GM19025 (cell line): Measurements from ENCODE around the gene SLC7A1.
A peak's percentile ranks its signal among the peaks of the same experiment; 100 is the strongest.
"Not testable (repeated sequence)": the region's sequence is repeated elsewhere in the genome, so short reads cannot be mapped to it uniquely, and the experiment has no call there.

ENCODE experiments used
- ATAC-seq: cut with Tn5 transposase; IDR thresholded peaks from one replicate; pipeline ENCODE4 v1.9.1; 2021; ENCODE audit warnings: mild to moderate bottlenecking, low read depth, moderate library complexity; ENCODE audit not compliant: unreplicated experiment

SLC7A1 gene

DNA sequence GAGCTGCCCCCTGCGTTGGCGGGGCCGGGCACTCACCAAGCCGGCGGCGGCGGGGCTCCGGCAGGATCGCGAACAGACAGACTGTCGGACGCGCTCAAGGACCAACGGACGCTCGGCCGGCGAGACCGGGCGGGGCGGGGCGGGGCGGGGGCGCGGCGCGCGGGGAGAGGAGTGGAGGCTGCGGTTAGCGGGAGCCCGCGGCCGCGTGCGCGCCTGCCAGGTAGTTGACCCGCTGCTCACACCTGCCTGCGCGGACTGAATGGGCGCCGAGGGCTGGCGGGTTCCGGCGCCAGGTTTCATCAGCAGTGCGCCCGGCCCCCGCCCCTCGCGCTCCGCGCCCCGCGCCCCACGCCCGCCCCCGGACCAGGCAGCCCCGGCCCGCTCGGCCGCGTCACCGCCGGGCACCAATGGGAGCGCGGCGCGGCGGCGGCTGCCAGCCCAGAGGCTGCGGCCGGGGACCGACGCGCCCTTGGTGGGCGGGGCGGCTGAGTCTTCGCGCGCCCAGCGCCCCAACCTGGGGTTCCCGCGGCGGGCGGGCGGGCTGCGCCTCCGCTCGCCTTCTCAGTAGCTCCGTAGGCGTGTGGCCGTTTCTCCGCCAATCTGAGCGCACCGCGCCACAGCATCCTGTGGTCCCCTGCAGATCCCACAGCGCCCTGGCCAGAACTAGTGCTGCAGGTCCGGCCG, at the start of gene SLC7A1:
Gene SLC7A1, minus strand, starts transcription at position 309 of the 684 bp plus-strand sequence. CDS start 59,500 bp downstream, outside the sequence.
- peak; percentile 87 for ATAC-seq

DNA sequence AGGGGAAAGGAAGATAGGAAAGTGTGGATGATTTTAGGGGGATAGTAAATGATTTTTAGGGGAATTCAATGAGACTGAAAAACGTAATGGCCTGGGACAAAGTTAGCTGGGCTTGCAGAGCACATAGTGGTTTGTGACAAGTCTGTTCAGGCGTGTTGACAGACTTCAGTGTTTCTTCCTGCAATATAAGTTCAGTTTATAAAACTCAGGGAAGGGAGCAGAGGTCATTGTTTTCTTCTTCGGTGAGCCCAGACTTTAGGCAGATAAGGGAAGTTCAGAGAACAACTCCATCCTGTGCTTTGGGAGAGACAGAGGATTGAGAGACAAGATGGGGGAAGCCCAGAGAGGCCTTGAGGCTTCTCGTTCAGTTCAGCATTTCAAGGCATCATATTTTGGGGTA, 45.2 kb upstream of the SLC7A1 start:
- ATAC-seq: no peak

DNA sequence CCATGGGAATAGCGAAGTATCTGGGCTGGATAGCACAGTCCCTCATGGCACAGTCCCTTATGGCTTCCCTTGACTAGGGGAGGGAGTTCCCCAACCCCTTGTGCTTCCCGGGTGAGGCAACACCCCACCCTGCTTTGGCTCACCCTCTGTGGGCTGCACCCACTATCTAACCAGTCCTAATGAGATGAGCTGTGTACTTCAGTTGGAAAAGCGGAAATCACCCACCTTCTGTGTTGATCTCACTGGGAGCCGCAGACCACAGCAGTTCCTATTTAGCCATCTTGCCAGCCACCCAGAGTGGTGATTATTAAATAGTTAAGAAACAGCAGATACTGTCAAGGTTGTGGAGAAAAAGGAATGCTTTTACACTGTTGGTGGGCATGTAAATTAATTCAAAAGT, 41.3 kb upstream of the SLC7A1 start:
- not testable (repeated sequence) for ATAC-seq

DNA sequence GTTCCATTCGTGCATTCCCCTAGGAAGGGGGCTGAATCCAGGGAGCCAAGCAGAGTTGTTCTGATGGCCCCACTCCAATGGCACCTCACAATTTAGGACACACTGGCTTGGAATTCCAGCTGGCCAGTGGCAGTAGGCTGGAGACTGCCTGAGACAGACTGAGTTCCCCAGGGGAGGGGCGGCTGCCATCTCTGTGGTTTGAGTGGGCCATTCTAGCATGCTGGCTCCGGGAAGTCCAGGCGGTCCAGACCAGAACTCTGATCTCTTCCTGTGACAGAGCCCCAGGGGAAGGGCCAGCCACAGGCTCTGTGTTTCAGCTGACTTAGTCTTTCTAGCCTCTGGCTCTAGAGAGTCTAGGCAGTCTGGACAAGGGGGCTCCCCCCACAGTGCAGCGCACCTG, 29.5 kb upstream of the SLC7A1 start:
- no peak for ATAC-seq

DNA sequence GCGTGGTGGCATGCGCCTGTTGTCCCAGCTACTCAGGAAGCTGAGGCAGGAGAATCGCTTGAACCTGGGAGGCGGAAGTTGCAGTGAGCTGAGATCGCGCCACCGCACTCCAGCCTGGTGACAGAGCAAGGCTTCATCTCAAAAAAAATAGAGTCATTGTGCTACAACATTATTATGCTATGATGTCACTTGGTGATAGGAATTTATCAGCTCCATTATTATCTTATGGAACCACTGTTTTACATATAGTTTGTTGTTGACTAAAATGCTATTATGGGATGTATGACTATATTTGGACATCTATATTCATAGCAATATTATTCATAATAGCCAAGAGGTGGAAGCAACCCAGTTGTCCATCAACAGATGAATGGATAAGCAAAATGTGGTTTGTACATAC, 26.4 kb upstream of the SLC7A1 start:
- no peak for ATAC-seq

DNA sequence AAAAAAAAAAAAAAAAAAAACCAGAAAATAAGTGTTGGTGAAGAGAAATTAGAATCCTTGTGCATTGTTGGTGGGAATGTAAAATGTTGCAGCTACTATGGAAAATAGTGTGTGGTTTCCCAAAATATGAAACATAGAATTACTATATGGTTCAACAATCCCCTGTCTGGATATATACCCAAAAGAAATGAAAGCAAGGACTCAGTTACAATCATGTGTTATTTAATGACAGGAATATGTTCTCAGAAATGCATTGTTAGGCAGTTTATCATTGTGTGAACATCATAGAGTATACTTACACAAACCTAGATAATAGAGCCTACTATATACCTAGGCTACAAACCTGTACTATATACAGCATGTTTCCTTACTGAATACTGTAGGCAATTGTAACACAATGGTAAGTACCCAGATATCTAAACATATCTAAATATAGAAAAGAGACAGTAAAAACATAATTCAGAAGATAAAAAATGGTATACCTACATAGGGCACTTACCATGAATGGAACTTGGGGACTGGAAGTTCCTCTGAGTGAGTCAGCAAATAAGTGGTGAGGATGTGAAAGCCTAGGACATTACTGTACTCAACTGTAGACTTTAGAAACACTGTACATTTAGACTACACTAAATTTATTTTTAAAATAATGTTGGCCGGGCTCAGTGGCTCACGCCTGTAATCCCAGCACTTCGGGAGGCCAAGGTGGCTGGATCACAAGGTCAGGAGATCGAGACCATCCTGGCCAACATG, 25.7 kb upstream of the SLC7A1 start:
- no peak for ATAC-seq

DNA sequence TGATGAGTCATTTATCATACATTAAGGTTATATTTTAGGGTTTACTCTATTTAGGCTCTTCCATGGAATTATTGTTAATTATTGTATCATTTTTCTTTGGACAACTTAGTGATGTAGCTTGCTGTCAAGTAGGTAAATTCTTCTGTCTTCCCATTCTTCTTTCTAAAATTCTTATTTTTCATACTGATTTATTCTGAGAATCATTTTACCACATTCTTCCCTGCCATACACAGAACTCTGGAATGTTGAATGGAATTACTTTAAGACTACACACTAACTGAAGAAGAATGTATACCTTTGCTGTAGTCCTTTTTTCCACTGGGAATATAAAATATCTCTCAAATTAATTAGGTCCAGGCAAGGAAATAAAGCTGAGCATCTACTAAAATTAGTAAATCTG, 24.5 kb upstream of the SLC7A1 start:
- ATAC-seq: no peak

DNA sequence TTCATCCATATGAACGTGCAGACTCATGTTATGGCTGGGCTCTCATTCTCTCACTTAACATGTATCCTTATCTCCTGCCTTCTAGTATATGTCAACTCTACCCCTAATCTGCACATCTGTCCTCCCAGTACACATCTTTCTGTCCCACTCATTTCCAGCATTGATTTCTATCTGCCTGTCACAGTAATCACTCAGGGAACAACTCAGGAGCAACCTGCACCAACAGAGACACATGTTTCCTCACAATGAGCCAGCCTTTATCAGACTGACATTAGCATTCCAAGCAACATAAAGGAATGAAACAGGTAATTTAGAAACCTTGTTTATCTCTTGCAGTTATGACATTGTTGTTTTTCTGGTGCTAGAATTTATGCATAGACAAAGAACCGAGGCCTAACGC, 17.6 kb upstream of the SLC7A1 start:
- ATAC-seq: no peak

DNA sequence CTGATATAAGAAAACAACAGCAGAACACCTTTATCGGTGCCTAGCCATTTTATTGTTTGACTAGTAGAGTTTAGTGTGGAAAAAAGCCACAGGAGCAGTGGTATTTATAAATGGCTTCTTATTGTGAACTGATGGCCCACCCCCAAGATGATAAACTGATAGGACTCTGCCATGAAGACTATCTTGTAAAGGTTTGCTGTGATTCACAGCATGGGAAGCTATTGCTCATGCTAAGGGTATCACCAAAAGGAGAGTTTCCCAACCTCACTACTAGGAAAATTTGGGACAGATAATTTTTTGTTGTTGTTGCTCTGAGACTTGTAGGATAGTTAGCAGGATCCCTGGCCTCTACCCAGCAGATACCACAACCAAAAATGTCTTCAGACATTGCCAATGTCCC, 12.0 kb upstream of the SLC7A1 start:
- no peak for ATAC-seq

DNA sequence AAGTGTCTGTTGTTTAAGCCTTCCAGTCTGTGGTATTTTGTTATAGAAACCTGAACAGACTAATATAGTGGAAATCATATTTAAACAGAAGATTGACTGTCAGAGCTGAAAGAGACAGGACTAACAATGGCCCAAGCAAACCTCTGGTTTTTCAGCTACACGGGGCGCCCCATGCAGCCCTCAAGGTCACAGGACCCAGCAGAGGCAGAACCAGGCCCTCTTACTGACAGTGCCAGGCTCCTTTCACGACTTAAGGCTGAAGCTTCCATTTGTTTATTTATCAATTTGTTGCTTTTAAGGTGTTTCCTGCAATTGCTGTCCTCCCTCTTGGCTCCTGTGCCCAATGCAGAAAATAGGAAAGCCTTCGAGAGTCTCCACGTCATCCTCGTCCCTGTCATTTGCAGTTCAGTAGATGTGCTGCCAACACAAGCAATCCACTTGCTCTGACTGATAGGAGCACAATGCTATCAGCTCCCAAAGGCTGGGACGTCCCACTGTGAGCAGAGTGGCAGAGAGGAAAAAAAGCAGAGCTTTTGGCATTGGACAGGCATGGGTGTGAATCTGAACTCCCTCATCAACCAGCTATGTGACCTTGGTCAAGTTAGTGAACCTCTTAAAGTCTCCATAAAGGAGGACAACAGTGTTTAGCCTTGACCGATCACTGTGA, 10.5 kb upstream of the SLC7A1 start:
- no peak for ATAC-seq

DNA sequence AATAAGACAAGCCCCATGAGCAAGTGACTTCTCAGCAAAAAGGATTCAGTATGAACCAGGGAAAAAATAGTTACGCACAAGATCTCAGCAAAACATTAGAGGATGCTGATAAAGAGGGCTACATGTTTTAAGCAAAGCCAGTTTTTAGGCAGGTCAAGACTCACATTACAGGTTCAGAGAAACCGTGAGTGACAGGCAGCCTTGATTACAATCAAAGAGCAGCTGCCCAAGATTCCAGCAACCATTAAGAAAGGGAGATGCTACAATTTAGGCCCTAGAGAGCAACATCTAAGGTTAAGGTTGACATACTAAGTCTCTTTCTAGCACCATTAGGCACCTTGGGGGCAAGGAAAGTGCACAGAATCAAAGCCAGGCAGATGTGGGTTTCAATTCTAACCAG, 2.8 kb upstream of the SLC7A1 start:
- no peak for ATAC-seq

DNA sequence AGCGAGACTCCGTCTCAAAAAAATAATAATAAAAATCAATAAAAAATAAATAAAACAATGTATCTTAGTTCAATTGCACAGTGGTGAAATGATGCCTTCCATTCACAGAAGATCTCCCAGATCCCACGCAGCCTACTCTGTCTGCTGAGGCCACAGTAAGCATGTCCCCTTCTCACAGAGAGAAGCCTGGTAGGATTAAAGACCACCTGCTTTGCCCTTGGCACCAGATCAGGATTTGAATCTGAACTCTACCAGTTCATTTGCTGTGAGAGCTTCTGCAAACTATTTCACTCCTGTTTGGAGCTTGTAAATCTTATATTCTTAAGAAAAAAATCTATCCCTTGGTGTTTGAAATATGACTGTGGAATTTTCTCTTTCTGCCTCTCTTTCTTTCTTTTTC, 2.2 kb upstream of the SLC7A1 start:
- ATAC-seq: no peak

DNA sequence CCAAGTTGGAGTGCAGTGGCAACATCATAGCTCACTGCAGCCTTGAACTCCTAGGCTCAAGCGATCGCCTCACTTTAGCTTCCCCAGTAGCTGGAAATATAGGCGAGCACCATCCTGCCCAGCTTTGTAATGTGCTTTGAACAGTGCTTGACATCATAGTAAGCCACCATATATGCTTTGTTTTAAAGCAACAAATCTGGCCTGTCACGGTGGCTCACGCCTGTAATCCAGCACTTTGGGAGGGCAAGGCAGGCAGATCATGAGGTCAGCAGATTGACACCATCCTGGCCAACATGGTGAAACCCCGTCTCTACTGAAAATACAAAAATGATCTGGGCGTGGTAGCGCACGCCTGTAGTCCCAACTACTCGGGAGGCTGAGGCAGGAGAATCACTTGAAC, 1.8 kb upstream of the SLC7A1 start:
- no peak for ATAC-seq

DNA sequence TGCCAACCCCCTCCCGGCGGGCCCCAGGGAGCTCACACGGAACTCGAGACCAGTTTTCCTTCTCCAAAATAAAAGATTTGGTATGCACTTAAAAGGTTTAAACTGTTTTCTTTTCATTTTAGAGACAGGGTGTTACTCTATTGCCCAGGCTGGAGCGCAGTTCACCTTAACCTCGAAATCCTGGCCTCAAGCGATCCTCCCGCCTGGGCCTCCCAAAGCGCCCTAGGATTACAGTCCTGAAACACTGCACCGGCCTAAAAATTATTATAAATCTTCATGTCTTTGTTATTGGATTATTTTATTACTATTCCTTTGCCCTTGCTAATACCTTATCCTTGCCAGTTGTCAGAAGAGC, 553 bp upstream of the SLC7A1 start:
- ATAC-seq: no peak

DNA sequence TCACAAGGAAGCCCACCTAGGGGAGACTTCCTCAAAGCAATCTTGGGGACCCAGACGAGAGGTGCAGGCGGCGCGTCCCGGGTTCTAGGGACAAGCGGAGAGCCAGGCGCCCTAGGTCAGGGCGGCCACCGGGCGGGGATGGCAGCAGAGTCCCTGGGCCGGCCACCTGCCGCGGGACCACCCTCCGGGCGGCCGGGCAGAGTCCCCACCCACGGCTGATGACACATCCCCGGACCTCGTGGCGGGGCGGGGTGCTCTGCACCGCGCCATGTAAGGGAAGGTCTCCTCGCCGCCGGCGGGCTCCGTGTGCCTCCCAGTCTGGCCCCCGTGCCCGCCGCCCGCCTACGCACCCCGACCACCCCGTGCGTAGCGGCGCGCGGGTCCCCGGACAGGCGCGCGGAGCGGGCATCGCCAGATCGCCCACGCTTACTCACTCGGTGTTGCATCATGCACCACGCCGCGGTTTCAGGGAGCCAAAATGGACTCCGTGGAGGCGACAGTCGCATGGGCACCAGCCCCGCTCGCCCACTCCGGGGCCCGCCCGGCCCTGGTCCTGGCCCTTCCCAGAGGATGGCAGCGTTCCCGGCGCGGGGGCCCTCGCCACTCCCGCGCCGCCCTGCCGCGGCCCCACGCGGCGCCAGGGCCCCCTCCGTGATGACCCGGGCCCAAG, 643 bp downstream of the SLC7A1 start:
- ATAC-seq: peak; percentile 30

DNA sequence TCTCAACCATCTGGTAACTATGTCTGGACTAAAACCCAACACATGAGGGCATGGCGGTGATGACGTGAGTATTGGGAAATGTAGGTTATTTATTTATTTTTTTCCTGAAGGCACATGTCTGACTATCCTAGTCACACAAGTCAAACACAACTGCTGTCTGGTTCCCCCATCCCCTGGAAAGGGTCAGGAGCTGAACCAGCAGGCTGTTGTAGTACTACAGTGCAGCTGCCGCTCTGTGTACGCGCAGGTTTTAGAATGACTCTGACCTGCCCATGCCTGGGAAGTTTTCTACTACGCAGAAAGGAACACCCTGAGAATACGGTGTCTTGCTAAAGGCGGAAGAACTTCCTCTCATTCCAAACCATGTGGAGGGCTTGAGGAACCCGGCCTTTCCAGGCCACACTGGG, 1.2 kb downstream of the SLC7A1 start:
- peak; percentile 24 for ATAC-seq

DNA sequence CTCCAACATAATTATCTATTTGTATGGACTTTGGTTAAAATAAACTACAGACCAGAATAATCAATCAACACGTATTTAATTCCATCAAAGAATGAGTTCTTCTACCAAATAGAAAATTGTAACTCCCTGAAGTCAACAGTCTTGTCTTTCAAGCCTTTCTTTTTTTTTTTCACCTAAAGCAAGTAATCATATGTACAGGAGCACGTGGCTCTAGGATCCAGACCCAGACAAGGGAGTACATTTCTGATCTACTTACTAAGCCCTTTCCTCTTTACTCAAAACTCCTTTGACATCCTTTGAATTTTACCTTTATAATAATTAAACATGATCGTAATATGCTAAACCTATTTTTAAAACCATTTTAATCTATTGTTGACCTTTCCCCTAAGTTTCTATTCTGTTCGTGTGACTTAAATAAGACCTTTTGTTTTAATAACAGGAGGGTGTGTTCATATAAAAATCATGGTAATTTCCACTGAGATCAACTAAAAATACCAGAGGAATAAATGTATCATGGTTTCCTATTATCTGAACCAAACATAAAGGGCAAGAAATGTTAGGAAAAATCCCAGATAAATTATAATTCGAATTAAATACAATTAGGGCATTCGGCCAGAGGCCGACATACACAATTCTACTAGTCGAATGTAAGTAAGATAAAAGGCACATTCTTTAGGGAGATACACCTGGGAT, 1.7 kb downstream of the SLC7A1 start:
- ATAC-seq: no peak

DNA sequence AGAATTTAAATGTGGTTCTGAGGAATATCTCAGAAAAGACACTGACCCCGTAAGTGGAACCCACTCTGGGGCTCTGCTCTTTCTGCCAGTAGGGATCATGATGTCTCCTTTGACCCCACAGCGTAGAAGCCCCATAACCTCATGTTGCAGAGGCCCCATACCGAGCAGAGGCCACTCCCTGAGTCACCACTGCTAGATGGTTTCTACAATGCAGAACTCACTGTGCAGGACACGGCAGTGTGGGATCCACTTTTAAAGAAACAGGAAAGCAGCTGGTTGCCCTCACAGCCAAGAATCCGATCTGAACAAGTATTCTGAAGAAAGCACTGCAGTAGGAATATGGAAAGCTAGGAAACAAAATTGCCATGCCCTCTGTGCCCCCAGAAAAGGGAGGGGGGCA, 4.2 kb downstream of the SLC7A1 start:
- no peak for ATAC-seq

DNA sequence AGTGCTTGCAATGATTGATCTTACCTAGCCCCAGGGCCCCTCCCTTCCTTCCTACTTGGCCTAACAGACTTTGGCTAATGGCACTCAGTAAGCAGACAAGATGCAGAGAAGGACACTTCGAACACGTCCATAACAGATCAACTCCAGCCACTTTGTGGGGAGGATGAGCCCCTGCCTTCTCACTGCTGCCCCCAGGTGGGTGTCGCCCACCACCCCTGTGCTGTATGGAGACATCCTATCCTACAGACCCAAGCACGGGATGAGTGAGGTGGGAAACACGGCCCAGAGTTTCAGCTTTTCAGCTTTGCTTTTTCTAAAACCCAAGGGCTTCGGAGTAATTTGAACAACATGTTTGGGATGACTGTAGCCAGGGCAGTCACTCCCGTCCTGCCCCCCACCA, 5.5 kb downstream of the SLC7A1 start:
- no peak for ATAC-seq

DNA sequence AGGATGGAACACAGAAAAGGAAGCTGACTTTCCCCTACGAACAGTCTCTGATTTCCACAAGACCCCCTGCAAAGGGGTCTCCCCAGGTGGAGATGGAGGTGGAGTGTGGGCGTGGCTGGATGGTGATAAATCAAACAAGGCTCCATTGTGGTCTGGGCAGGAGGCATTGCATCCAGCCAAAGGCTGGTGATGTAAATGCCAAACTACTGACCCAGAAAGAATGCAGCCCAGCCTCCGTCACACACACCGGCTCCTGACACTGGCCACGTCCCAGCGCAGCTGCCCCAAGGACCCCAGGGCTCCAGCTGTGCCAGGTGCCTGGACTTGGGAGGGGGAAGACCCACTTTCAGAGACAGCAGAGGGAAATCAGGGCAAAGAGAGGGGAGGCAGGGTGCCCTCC, 6.3 kb downstream of the SLC7A1 start:
- ATAC-seq: no peak

DNA sequence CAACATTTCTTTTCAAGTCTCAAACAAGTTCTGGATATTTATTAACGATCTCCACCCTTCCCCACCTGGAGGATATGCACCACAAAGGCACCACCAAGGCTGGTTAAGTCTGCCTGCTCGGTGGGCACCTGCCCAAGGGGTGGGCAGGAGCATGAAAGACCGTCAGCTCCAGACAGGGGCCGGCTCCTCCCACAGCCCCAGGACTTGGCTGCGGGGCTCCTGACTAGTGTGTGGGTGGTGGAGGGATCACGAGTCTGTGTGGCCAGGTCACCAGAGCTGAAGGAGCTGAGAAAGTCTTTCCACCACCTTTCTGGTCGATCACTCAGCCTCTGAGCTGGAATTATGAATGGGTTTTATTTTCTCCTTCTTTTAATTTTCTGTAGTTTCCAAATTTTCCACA, 7.8 kb downstream of the SLC7A1 start:
- ATAC-seq: no peak
